K562 (cell line): ENCODE data around the gene ABI3BP.

Experiments
- NFYB ChIP-seq: IDR thresholded peaks from 2 replicates; pipeline ENCODE4 v1.6.1; 2011; ENCODE audit warnings: mild to moderate bottlenecking, moderate library complexity; ENCODE audit not compliant: insufficient read length; ENCODE audit errors: extremely low read depth
- SMARCB1 ChIP-seq: IDR thresholded peaks from 2 replicates; pipeline ENCODE4 v1.6.1; 2011; ENCODE audit warnings: improper control_type of control experiment, low read depth; ENCODE audit not compliant: insufficient read length

- TF ChIP-seq NFYB (no peak), SMARCB1 (no peak)
Observed at GRCh38 chr3:100776746-100777145, 216.5 kb downstream of the ABI3BP start.
